Epithelial cell of proximal tubule (primary cell): ENCODE data around the gene CTXN1. TPM values are rescaled to one million over a fixed set of nuclear protein-coding genes. Genes with fewer than 3 reads are reported as not detected.
"Not testable (repeated sequence)": the region's sequence is repeated elsewhere in the genome, so short reads cannot be mapped to it uniquely, and the experiment has no call there.

Experiments used
- DNase-seq: peaks from one replicate; pipeline ENCODE4 v3.0.0-alpha.2; 2011; ENCODE audit warnings: low read depth
- H3K4me3 ChIP-seq: 2 replicates; pipeline ENCODE4 v1.5.1; 2011; ENCODE audit warnings: low read depth, mild to moderate bottlenecking, low read length
- total RNA-seq: library from RNA; depleted of rRNA; stranded (reverse); fragments of >200 nt; gene quantifications from 2 replicates; pipeline ENCODE4 v1.2.3, GENCODE V29; 2015
- TF ChIP-seq, protein P1 (sequence below): conservative IDR thresholded peaks from 2 replicates; pipeline ENCODE4 v1.5.1; 2012; ENCODE audit warnings: low read depth, mild to moderate bottlenecking, low read length

CTXN1 gene
- total RNA-seq, 1 donor from 2014 or later: 42.8 TPM

DNA sequence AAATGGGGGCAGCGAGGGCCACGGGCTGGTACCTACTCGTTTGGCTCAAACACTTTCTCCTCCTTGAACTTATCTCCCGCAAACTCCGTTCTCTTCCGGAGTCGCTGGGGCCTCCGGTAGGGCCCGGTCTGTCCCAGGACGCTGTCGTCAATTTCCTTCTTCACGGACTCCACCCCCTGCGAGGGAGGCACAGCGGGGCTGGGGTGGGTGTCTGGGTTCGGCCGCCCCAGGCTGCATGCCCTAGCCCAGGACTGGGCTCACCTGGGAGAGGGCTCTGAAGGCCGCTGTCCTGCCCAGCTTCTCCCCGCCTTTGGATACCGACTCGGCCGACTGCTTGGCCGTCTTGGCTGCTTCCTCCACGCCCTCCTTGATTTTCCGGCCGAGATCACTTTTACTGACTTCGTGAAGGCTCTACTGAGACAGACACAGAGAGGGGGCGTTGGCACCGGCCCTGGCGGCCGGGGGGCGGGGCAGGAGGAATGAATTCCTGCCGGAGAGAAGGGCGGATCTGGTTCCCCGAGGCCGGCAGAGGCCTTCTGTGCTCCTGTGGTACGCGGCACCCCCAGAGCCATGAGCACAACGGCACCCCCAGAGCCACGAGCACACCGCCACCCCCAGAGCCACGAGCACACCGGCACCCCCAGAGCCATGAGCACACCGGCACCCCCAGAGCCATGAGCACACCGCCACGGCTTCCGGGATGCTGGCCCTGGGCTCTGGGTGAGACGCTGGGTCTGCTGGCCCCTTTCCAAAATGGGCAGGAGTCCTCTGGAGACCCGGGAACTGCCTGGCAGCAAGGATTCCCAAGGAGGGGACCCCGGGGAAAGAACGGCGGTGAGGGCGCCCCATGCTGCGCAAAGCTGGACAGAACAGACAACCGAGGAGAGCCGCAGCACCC lies 8.1 kb upstream of the CTXN1 start:
- no peak for DNase-seq
- TF ChIP-seq, protein P1, sequence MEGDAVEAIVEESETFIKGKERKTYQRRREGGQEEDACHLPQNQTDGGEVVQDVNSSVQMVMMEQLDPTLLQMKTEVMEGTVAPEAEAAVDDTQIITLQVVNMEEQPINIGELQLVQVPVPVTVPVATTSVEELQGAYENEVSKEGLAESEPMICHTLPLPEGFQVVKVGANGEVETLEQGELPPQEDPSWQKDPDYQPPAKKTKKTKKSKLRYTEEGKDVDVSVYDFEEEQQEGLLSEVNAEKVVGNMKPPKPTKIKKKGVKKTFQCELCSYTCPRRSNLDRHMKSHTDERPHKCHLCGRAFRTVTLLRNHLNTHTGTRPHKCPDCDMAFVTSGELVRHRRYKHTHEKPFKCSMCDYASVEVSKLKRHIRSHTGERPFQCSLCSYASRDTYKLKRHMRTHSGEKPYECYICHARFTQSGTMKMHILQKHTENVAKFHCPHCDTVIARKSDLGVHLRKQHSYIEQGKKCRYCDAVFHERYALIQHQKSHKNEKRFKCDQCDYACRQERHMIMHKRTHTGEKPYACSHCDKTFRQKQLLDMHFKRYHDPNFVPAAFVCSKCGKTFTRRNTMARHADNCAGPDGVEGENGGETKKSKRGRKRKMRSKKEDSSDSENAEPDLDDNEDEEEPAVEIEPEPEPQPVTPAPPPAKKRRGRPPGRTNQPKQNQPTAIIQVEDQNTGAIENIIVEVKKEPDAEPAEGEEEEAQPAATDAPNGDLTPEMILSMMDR: no peak
- H3K4me3 ChIP-seq: no peak overlapping the region

DNA sequence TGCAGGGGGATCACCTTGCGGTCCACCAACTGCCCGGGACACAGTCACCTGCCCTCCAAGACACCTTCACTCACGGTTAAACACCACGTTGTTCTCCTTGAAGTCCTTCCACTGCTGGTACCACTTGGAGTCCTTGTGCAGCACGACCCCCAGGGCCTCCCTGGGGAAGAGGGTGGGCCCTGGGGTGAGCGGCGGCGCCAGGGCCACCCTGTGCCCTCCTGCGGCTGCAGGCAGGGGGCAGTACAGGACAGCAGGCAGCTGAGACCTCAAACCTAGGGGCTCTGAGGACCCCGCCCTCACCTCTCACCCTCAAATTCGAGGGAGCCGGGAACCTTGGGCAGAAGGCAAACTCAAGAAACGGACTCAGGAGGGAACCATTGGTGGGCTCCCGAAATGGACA lies 7.5 kb upstream of the CTXN1 start:
- TF ChIP-seq, protein P1: peak; percentile 46
- no peak overlapping the region for H3K4me3 ChIP-seq
- no peak for DNase-seq

DNA sequence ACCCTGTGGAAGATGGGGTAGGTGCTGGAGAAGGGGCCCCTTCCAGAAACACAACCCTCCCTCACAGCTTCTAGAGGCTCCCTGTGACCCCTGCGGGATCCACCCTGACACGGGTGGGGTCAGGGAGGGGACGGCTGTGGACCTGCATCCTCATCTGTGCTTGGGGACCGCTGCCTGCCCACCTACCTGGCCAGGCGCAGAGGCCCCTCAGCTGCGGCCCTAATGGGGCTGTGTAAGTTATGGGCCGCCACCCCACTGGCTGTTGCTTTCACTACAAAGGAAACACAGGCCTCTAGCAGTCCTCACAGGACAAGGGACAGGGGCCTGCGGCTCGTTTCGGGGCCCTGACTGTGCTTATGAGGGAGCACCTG lies 7.0 kb upstream of the CTXN1 start:
- no peak for DNase-seq
- TF ChIP-seq, protein P1: no peak
- H3K4me3 ChIP-seq: no peak overlapping the region

DNA sequence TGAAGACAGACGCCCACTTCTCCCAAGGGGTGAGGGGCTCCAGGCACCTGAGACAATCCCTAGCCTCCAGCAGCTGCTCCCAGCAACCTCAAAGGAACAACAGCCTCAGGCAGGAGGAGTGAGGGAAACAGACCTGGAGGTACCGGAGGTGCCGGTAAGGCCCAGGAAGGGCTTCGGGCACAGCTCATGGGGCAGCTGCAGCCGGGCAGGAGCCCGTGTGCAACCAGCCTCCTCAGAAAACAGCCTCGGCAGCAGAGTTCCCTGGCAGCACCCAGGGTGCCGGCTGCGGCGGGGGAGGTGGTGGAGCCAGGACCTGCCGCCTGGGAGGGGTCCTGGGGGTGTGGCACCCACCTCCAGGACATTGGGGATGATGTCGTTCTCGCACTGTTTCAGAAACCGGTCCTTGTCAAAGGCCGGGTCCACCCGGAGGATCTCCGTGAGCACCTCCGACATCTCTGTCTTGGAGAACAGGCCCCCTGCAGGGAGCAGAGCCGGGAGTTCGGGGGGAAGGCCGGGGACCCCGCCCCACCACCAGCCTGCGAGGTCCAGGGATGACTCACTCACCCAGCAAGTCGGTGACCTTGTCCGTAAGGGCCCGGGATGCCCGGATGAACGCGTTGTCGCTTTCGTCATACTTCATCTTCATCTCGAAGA lies 6.5 kb upstream of the CTXN1 start:
- TF ChIP-seq, protein P1: no peak
- H3K4me3 ChIP-seq: no peak overlapping the region
- no peak for DNase-seq

DNA sequence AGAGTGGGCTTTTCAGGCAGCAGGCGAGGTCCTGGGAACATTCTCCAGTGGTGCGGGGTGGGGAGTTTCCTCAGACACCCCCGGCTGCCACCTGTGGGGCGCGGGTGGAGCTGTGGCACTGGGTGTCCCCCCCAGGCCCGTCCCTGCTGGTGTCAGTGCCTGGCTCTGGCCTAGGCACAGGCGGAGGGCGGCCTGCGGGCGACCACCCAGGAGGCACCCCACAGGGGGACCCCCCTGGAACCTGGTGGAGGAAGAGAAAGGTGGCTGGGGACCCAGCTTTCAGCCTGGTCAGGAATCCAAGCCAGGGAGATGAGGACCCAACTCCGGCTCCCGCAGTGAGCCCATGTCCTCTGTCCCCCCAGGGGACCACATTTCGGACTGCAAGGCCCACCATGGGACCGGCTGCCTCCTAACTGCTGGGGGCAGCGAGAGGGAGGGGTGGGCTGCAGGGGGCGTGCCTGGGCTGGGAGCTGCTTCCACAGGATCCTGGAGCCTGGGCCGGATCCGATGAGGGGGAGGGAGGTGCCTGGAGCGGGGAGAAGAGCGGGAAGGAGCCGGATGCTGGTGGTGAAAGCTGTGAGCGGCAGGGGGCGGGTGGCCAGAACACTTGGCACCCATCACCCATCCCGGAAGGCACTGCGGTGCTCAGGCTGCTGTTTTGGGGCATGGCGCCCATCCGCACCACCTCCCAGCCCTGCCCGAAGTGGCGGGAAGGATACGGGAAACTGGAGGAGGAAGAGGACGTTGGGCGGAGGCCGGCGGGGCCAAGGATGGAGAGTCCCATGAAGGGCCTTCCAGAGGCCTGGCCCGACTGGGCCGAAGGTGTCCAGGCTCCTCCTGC lies 5.5 kb upstream of the CTXN1 start:
- DNase-seq: no peak
- H3K4me3 ChIP-seq: no peak overlapping the region
- TF ChIP-seq, protein P1: no peak

DNA sequence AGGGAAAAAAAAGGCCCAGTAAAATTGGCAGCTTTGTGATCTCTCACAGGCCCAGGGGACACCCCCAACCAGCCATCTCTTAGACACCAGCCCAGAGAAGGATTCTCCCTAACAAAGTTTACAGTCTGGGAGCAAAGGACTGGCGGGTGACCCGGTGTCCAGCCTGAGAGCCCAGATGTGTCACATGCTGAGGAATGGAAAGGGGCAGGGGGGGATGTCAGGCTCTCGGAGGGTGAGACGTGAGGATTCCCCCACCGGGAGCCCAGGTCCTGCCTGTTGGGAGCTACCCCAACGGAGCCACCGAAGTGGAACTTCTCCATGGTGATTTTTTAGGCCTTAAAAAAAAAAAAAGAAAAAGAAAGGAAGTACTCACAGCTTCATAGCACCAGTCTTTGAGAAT lies 4.8 kb upstream of the CTXN1 start:
- no peak overlapping the region for H3K4me3 ChIP-seq
- DNase-seq: no peak
- TF ChIP-seq, protein P1: no peak

DNA sequence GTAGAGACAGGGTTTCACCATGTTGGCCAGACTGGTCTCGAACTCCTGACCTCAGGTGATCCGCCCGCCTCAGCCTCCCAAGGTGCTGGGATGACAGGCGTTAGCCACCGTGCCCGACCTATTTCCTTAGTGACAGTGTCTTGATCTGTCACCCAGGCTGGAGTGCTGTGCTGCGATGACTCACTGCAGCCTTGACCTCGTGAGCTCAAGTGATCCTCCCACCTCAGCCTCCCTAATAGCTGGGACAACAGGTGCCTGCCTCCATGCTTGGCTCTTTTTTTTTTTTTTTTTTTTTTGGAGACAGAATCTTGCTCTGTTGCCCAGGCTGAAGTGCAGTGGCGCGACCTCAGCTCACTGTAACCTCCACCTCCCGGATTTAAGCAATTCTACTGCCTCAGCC lies 4.1 kb upstream of the CTXN1 start:
- H3K4me3 ChIP-seq, DNase-seq: not testable (repeated sequence)
